A549 (cell line): ENCODE data around the gene DYNC1I1. TPM values are rescaled to one million over a fixed set of nuclear protein-coding genes. Genes with fewer than 3 reads are reported as not detected.
"Not testable (repeated sequence)": the region's sequence is repeated elsewhere in the genome, so short reads cannot be mapped to it uniquely, and the experiment has no call there.

Experiments
- ATAC-seq, 2 experiments: fragments of 200-7000 bp in 1 of 2; fragments of >200 bp in 1 of 2; cut with Nextera tagmentation in 1 of 2; cut with Tn5 transposase in 1 of 2; 3 replicates each; pipeline versions ENCODE4 v1.8.0 to v1.9.1; 2018 to 2020; ENCODE audit warnings: mild to moderate bottlenecking in 1 of 2, moderate library complexity in 1 of 2
- CTCF ChIA-PET: fragments of 300-600 bp; sonication (Branson Sonifier 250); formaldehyde crosslinking; extraction: SDS; loops from one replicate; lab custom pipeline; 2021; ENCODE audit warnings: antibody characterized with exemption, inconsistent platforms; lab: Yijun Ruan, JAX
- POLR2A ChIA-PET: fragments of 350-600 bp; formaldehyde crosslinking; extraction: SDS; loops from one replicate; lab custom pipeline; 2021; ENCODE audit warnings: antibody characterized with exemption, inconsistent platforms; lab: Yijun Ruan, JAX
- DNase-seq, 2 experiments: peaks; one replicate each; pipeline versions ENCODE4 v3.0.0 to v3.0.0-alpha.2; 2011 to 2016; ENCODE audit warnings: low read depth in 1 of 2, low spot score in 1 of 2
- FAIRE-seq: peaks from 2 replicates; lab custom pipeline; 2011; peaks lifted over from hg19 to GRCh38; lab: Jason Lieb, UNC
- H3K27ac ChIP-seq, 2 experiments: fragments of >200 bp; sonication (Bioruptor Twin); formaldehyde crosslinking; 3 replicates each; pipeline ENCODE4 v1.5.1; 2016 to 2017
- H3K4me1 ChIP-seq: fragments of >200 bp; sonication (Bioruptor Twin); formaldehyde crosslinking; 3 replicates; pipeline ENCODE4 v1.6.1; 2016
- H3K4me2 ChIP-seq: fragments of >200 bp; sonication (Bioruptor Twin); formaldehyde crosslinking; 3 replicates; pipeline ENCODE4 v1.6.1; 2016
- H3K4me3 ChIP-seq: fragments of >200 bp; sonication (Bioruptor Twin); formaldehyde crosslinking; 3 replicates; pipeline ENCODE4 v1.5.1; 2016
- H3K9me3 ChIP-seq: fragments of >200 bp; sonication (Bioruptor Twin); formaldehyde crosslinking; 3 replicates; pipeline ENCODE4 v1.6.1; 2016
- BHLHE40 ChIP-seq: IDR thresholded peaks from 2 replicates; pipeline ENCODE4 v1.6.1; 2012; ENCODE audit warnings: low read depth, low read length, inconsistent platforms
- CBX8 ChIP-seq: fragments of 200-600 bp; sonication (generic); IDR thresholded peaks from 2 replicates; pipeline ENCODE4 v1.6.1; 2016
- CHD2 ChIP-seq: fragments of 150-350 bp; IDR thresholded peaks from 2 replicates; pipeline ENCODE4 v1.6.1; 2014; ENCODE audit warnings: low read length; ENCODE audit not compliant: partially characterized antibody
- E2F6 ChIP-seq: IDR thresholded peaks from 2 replicates; pipeline ENCODE4 v1.6.1; 2012; ENCODE audit warnings: low read depth, borderline replicate concordance
- ELK1 ChIP-seq: fragments of 150-350 bp; IDR thresholded peaks from 2 replicates; pipeline ENCODE4 v1.6.1; 2014; ENCODE audit warnings: low read depth, mild to moderate bottlenecking, low read length
- EP300 ChIP-seq, 2 experiments: fragments of >200 bp; sonication (Bioruptor Twin); formaldehyde crosslinking; IDR thresholded peaks; 2 replicates in 1 of 2; 3 replicates in 1 of 2; pipeline ENCODE4 v1.6.1; 2016 to 2017
- ESRRA ChIP-seq: fragments of 150-350 bp; IDR thresholded peaks from 2 replicates; pipeline ENCODE4 v1.6.1; 2014; ENCODE audit warnings: mild to moderate bottlenecking, low read length, borderline replicate concordance
- FOSL2 ChIP-seq, 2 experiments: fragments of 450-650 bp in 1 of 2; fragments of >200 bp in 1 of 2; sonication (Bioruptor Twin) in 1 of 2; formaldehyde crosslinking; IDR thresholded peaks; 2 replicates each; pipeline versions ENCODE4 v1.5.0 to v1.6.1; 2016 to 2020; ENCODE audit warnings: mild to moderate bottlenecking in 1 of 2, moderate library complexity in 1 of 2
- GATA3 ChIP-seq: IDR thresholded peaks from 2 replicates; pipeline ENCODE4 v1.6.1; 2012; ENCODE audit warnings: borderline replicate concordance
- HMGXB4 ChIP-seq: fragments of 250-450 bp; sonication (Bioruptor Pico); IDR thresholded peaks from 2 replicates; pipeline ENCODE4 v1.5.0; 2021; ENCODE audit warnings: mild to moderate bottlenecking, moderate library complexity, borderline replicate concordance
- HOXB13 ChIP-seq: fragments of 250-450 bp; sonication (Bioruptor Pico); IDR thresholded peaks from 2 replicates; pipeline ENCODE4 v1.5.0; 2020; ENCODE audit warnings: low read depth, mild to moderate bottlenecking, moderate library complexity
- KDM1A ChIP-seq: fragments of 200-600 bp; sonication (generic); IDR thresholded peaks from 2 replicates; pipeline ENCODE4 v1.6.1; 2016; ENCODE audit warnings: low read depth, mild to moderate bottlenecking
- KDM5A ChIP-seq: fragments of 200-600 bp; sonication (generic); IDR thresholded peaks from 2 replicates; pipeline ENCODE4 v1.6.1; 2016; ENCODE audit warnings: antibody characterized with exemption, mild to moderate bottlenecking
- MAZ ChIP-seq: fragments of 150-350 bp; IDR thresholded peaks from 2 replicates; pipeline ENCODE4 v1.6.1; 2014; ENCODE audit warnings: antibody characterized with exemption, low read depth, low read length, borderline replicate concordance
- MYC ChIP-seq: IDR thresholded peaks from 2 replicates; pipeline ENCODE4 v1.6.1; 2012; ENCODE audit warnings: mild to moderate bottlenecking, inconsistent platforms, low read length, improper control_type of control experiment, borderline replicate concordance
- NR3C1 ChIP-seq: fragments of >200 bp; sonication (Bioruptor Twin); formaldehyde crosslinking; IDR thresholded peaks from 3 replicates; pipeline ENCODE4 v1.6.1; 2017
- POLR2A ChIP-seq: IDR thresholded peaks from 2 replicates; pipeline ENCODE4 v1.6.1; 2012; ENCODE audit warnings: mild to moderate bottlenecking, low read length
- RAD21 ChIP-seq, 2 experiments: fragments of >200 bp in 1 of 2; sonication (Bioruptor Twin) in 1 of 2; formaldehyde crosslinking in 1 of 2; IDR thresholded peaks in 1 of 2; conservative IDR thresholded peaks in 1 of 2; 2 replicates in 1 of 2; 3 replicates in 1 of 2; pipeline ENCODE4 v1.6.1; 2012 to 2018; ENCODE audit warnings: inconsistent platforms in 1 of 2
- RCOR1 ChIP-seq: fragments of 150-350 bp; IDR thresholded peaks from 2 replicates; pipeline ENCODE4 v1.6.1; 2014; ENCODE audit warnings: antibody characterized with exemption, low read length, low read depth
- RFX5 ChIP-seq: fragments of 450-650 bp; IDR thresholded peaks from 2 replicates; pipeline ENCODE4 v1.7.1; 2014; ENCODE audit warnings: antibody characterized with exemption, mild to moderate bottlenecking, moderate library complexity
- RNF2 ChIP-seq: fragments of 200-600 bp; sonication (generic); IDR thresholded peaks from 2 replicates; pipeline ENCODE4 v1.6.1; 2016; ENCODE audit warnings: low read depth, mild to moderate bottlenecking, antibody characterized with exemption, moderate library complexity, borderline replicate concordance
- SREBF2 ChIP-seq: fragments of 450-650 bp; IDR thresholded peaks from 2 replicates; pipeline ENCODE4 v1.6.1; 2014; ENCODE audit warnings: mild to moderate bottlenecking, moderate library complexity
- TP53 ChIP-seq: fragments of 250-450 bp; sonication (Bioruptor Pico); IDR thresholded peaks from 2 replicates; pipeline ENCODE4 v1.5.0; 2021; ENCODE audit warnings: mild to moderate bottlenecking, moderate library complexity
- USF2 ChIP-seq: fragments of 450-650 bp; IDR thresholded peaks from 2 replicates; pipeline ENCODE4 v1.6.1; 2014; ENCODE audit warnings: antibody characterized with exemption
- ZC3H11A ChIP-seq: fragments of 450-650 bp; IDR thresholded peaks from 2 replicates; pipeline ENCODE4 v1.6.1; 2014; ENCODE audit warnings: antibody characterized with exemption, mild to moderate bottlenecking
- ZSCAN20 ChIP-seq: fragments of 250-450 bp; sonication (Bioruptor Pico); IDR thresholded peaks from 2 replicates; pipeline ENCODE4 v1.8.0; 2022; ENCODE audit warnings: mild to moderate bottlenecking, moderate library complexity
- WGBS: methylation state at CpG from one replicate; pipeline ENCODE4 v1.1.6; 2017; ENCODE audit errors: missing lambda C conversion rate; 5-methylcytosine and 5-hydroxymethylcytosine counted together
- polyA plus RNA-seq, 4 experiments: library from polyadenylated mRNA; depleted of rRNA in 3 of 4; stranded (reverse); fragments of >200 nt; fragmentation: RNase III in 1 of 4; extraction: RNeasy Plus Mini Kit Qiagen cat#74134 plus additional on column Dnase treatment in 1 of 4; gene quantifications; 2 replicates in 3 of 4; 3 replicates in 1 of 4; pipeline ENCODE4 v1.2.3, GENCODE V29; 2011 to 2017
- TF ChIP-seq, protein P1 (sequence below): fragments of >200 bp; sonication (Bioruptor Twin); formaldehyde crosslinking; IDR thresholded peaks from 2 replicates; pipeline ENCODE4 v1.6.1; 2016

DYNC1I1 gene
- polyA plus RNA-seq, 2 of the 4 experiments (the other 2 are of a cell fraction), result 0.04 TPM; not detected in 1

GRCh38 chr7:95933618-95934017 is 161.3 kb downstream of the DYNC1I1 start:
- TF ChIP-seq ELK1 (no peak), FOSL2 (IDR thresholded peaks at IDR 0.05) (no peak), FOSL2 (CRISPR knock-in tag; IDR thresholded peaks at IDR 0.05) (no peak), POLR2A (no peak), KDM5A (no peak), ZC3H11A (no peak), NR3C1 (no peak), GATA3 (no peak), RCOR1 (no peak), MYC (no peak), MAZ (no peak), SREBF2 (no peak), E2F6 (no peak), RAD21 (conservative IDR thresholded peaks at IDR 0.05 in 1 of 2, IDR thresholded peaks at IDR 0.05 in 1 of 2) (no peak), EP300 (IDR thresholded peaks at IDR 0.05) (no peak), KDM1A (no peak), ESRRA (no peak), BHLHE40 (no peak), RNF2 (no peak), RFX5 (no peak), ZSCAN20 (CRISPR knock-in tag) (no peak)
- TF ChIP-seq, all 56 proteins: peak for 0
- no peak overlapping the region for H3K27ac ChIP-seq
- no peak overlapping the region for H3K4me2 ChIP-seq
- H3K4me3 ChIP-seq, result no peak overlapping the region
- DNase-seq (no peak), ATAC-seq (no peak), FAIRE-seq (no peak)
- no peaks in the 10 kb centered on the region for H3K9me3 ChIP-seq
- WGBS, result 6% methylated on average over 4 of the region's 4 CpGs
- ChIA-PET POLR2A (no interaction called here), CTCF (interaction anchor here (2.3 to 4.3 kb wide), 2 partner anchors 17 to 1094 kb away, joined by 5 to 21 read pairs; no protein-coding TSS in a partner anchor)
- H3K4me1 ChIP-seq, result no peaks in the 10 kb centered on the region

DNA sequence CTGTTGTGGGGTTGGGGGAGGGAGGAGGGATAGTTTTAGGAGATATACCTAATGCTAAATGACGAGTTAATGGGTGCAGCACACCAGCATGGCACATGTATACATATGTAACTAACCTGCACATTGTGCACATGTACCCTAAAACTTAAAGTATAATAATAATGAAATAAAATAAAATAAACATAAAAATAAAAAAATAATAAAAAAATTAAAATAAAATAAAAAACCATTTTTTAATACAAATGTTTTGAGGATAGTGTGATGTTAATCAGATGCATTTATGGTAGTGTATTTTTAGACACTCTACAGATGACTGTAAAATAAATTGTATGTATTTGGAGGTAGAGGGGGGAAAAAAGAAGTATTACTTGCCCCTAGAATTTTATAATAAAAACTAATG is 172.5 kb downstream of the DYNC1I1 start:
- H3K4me2 ChIP-seq, H3K27ac ChIP-seq, CTCF ChIA-PET, H3K4me1 ChIP-seq, ATAC-seq, FAIRE-seq, H3K4me3 ChIP-seq, POLR2A ChIA-PET, H3K9me3 ChIP-seq, DNase-seq: not testable (repeated sequence)
- WGBS, result 9% methylated on average over 1 of the region's 1 CpG

DNA sequence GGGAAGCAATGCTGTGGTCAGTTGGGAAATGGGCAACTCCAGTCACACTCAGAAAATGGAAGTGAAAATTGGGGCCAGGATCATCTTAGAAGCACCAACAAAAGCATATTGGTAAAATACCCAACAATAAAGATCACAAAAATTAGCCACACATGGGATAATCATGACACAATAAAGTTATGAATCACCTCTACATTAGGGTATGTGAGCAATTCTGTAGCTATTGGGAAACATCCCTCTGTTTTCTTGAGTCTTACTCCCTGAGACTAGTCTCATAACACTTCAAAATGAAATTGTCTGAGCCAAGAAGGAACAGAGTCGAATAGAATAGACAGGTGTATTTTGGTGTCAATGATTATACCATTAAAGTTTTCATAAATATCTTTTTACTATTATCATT is 178.3 kb downstream of the DYNC1I1 start:
- FAIRE-seq, result no peak
- TF ChIP-seq TP53 (CRISPR knock-in tag) (no peak), CHD2 (no peak), MYC (no peak), NR3C1 (no peak), HOXB13 (no peak), USF2 (no peak), EP300 (IDR thresholded peaks at IDR 0.05) (no peak), HMGXB4 (CRISPR knock-in tag) (no peak), CBX8 (no peak), POLR2A (no peak)
- TF ChIP-seq, protein P1, sequence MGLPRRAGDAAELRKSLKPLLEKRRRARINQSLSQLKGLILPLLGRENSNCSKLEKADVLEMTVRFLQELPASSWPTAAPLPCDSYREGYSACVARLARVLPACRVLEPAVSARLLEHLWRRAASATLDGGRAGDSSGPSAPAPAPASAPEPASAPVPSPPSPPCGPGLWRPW, result no peak
- CTCF ChIA-PET, result interaction anchor here (2.7 kb wide), 1 partner anchor 34 kb away, joined by 9 read pairs; no protein-coding TSS in a partner anchor
- 2% methylated on average over 1 of the region's 1 CpG for WGBS
- H3K9me3 ChIP-seq, result no peaks in the 10 kb centered on the region
- no peak for ATAC-seq
- no peak for DNase-seq
- H3K4me2 ChIP-seq, result no peak overlapping the region
- POLR2A ChIA-PET, result no interaction called here
- no peak overlapping the region for H3K4me3 ChIP-seq
- H3K27ac ChIP-seq, result no peak overlapping the region
- no peaks in the 10 kb centered on the region for H3K4me1 ChIP-seq
